T-helper 2 cell treated with Interferon-gamma antibody and Interleukin-4, amounts not matched to agents 5 μg/mL and 100 μg/mL, for 36 hours (primary cell): ENCODE results near the gene ATP13A5.

Experiments
- DNase-seq: peaks from one replicate; pipeline ENCODE4 v3.0.0; 2021; ENCODE audit warnings: low spot score
- H3K27ac Mint-ChIP-seq: one replicate; pipeline ENCODE4 v1.8.0; 2021; ENCODE audit warnings: mild to moderate bottlenecking, mixed read lengths
- H3K27me3 Mint-ChIP-seq: one replicate; pipeline ENCODE4 v1.8.0; 2021; ENCODE audit warnings: low read depth, mixed read lengths
- H3K36me3 Mint-ChIP-seq: one replicate; pipeline ENCODE4 v1.8.0; 2021; ENCODE audit warnings: low read depth, mixed read lengths
- H3K4me1 Mint-ChIP-seq: one replicate; pipeline ENCODE4 v1.8.0; 2021; ENCODE audit warnings: low read depth, mixed read lengths
- H3K4me3 Mint-ChIP-seq: one replicate; pipeline ENCODE4 v1.8.0; 2022; ENCODE audit warnings: mild to moderate bottlenecking, moderate library complexity, mixed read lengths
- H3K9me3 Mint-ChIP-seq: one replicate; pipeline ENCODE4 v1.8.0; 2021; ENCODE audit warnings: mixed read lengths

Gene ATP13A5

GRCh38 chr3:193330555-193331204 lies 47.9 kb downstream of the ATP13A5 start:
- Mint-ChIP-seq H3K27ac (no peak overlapping the region), H3K27me3 (no peaks in the 10 kb centered on the region), H3K4me3 (no peak overlapping the region), H3K4me1 (no peaks in the 10 kb centered on the region), H3K36me3 (no peaks in the 10 kb centered on the region), H3K9me3 (no peaks in the 10 kb centered on the region)
- no peak for DNase-seq

- no peaks in the 10 kb centered on the region for H3K27me3 Mint-ChIP-seq
- no peak for DNase-seq
- no peaks in the 10 kb centered on the region for H3K4me1 Mint-ChIP-seq
Measured at GRCh38 chr3:193317682-193318300, 60.8 kb downstream of the ATP13A5 start.

GRCh38 chr3:193314161-193314560 lies 64.4 kb downstream of the ATP13A5 start:
- Mint-ChIP-seq H3K27ac (no peak overlapping the region), H3K4me1 (no peaks in the 10 kb centered on the region), H3K36me3 (no peaks in the 10 kb centered on the region), H3K27me3 (no peaks in the 10 kb centered on the region), H3K9me3 (no peaks in the 10 kb centered on the region), H3K4me3 (no peak overlapping the region)
- DNase-seq = no peak

More at GRCh38 chr3:193317682-193318300, 60.8 kb downstream of the ATP13A5 start:
- Mint-ChIP-seq H3K27ac (no peak overlapping the region), H3K36me3 (no peaks in the 10 kb centered on the region), H3K4me3 (no peak overlapping the region), H3K9me3 (no peaks in the 10 kb centered on the region)

- no peak for DNase-seq
- Mint-ChIP-seq H3K4me1 (no peaks in the 10 kb centered on the region), H3K4me3 (no peak overlapping the region), H3K27ac (no peak overlapping the region), H3K27me3 (no peaks in the 10 kb centered on the region), H3K9me3 (no peaks in the 10 kb centered on the region), H3K36me3 (no peaks in the 10 kb centered on the region)
Measured at GRCh38 chr3:193313061-193313958, 65.2 kb downstream of the ATP13A5 start.

- Mint-ChIP-seq H3K27ac (no peak overlapping the region), H3K4me3 (no peak overlapping the region), H3K9me3 (no peaks in the 10 kb centered on the region), H3K36me3 (no peaks in the 10 kb centered on the region), H3K4me1 (no peaks in the 10 kb centered on the region), H3K27me3 (peaks cover under 1% of the 10 kb centered on the region)
- no peak for DNase-seq
Measured at GRCh38 chr3:193310914-193311723, 67.4 kb downstream of the ATP13A5 start.

GRCh38 chr3:193305356-193305755 lies 73.2 kb downstream of the ATP13A5 start:
- no peaks in the 10 kb centered on the region for H3K4me1 Mint-ChIP-seq
- peaks cover 2% of the 10 kb centered on the region for H3K27me3 Mint-ChIP-seq
- no peak overlapping the region for H3K4me3 Mint-ChIP-seq
- no peaks in the 10 kb centered on the region for H3K36me3 Mint-ChIP-seq
- no peak for DNase-seq
- no peak overlapping the region for H3K27ac Mint-ChIP-seq
- H3K9me3 Mint-ChIP-seq = no peaks in the 10 kb centered on the region

GRCh38 chr3:193301433-193301832 lies 77.1 kb downstream of the ATP13A5 start:
- no peaks in the 10 kb centered on the region for H3K4me1 Mint-ChIP-seq
- H3K9me3 Mint-ChIP-seq = no peaks in the 10 kb centered on the region
- H3K36me3 Mint-ChIP-seq = no peaks in the 10 kb centered on the region
- no peak overlapping the region for H3K27ac Mint-ChIP-seq
- H3K27me3 Mint-ChIP-seq = peaks cover 2% of the 10 kb centered on the region
- no peak overlapping the region for H3K4me3 Mint-ChIP-seq
- DNase-seq = no peak

- Mint-ChIP-seq H3K9me3 (peaks cover 2% of the 10 kb centered on the region), H3K36me3 (no peaks in the 10 kb centered on the region), H3K4me1 (no peaks in the 10 kb centered on the region), H3K27me3 (no peaks in the 10 kb centered on the region), H3K4me3 (no peak overlapping the region), H3K27ac (no peak overlapping the region)
- no peak for DNase-seq
Measured at GRCh38 chr3:193297421-193297820, 81.1 kb downstream of the ATP13A5 start.

GRCh38 chr3:193295985-193296384 lies 82.6 kb downstream of the ATP13A5 start:
- Mint-ChIP-seq H3K9me3 (peaks cover 7% of the 10 kb centered on the region), H3K27ac (no peak overlapping the region), H3K27me3 (no peaks in the 10 kb centered on the region), H3K36me3 (no peaks in the 10 kb centered on the region), H3K4me1 (no peaks in the 10 kb centered on the region), H3K4me3 (no peak overlapping the region)
- DNase-seq = no peak

- DNase-seq = no peak
- Mint-ChIP-seq H3K4me1 (no peaks in the 10 kb centered on the region), H3K36me3 (no peaks in the 10 kb centered on the region), H3K27me3 (no peaks in the 10 kb centered on the region), H3K4me3 (no peak overlapping the region), H3K9me3 (peaks cover 13% of the 10 kb centered on the region), H3K27ac (no peak overlapping the region)
Measured at GRCh38 chr3:193292386-193292785, 86.2 kb downstream of the ATP13A5 start.

- DNase-seq = no peak
- Mint-ChIP-seq H3K27me3 (no peaks in the 10 kb centered on the region), H3K4me1 (no peaks in the 10 kb centered on the region), H3K4me3 (no peak overlapping the region), H3K27ac (no peak overlapping the region), H3K9me3 (no peaks in the 10 kb centered on the region), H3K36me3 (no peaks in the 10 kb centered on the region)
Measured at GRCh38 chr3:193271101-193271840, 107.3 kb downstream of the ATP13A5 start.

- no peak for DNase-seq
- no peak overlapping the region for H3K27ac Mint-ChIP-seq
- no peaks in the 10 kb centered on the region for H3K36me3 Mint-ChIP-seq
- H3K9me3 Mint-ChIP-seq = no peaks in the 10 kb centered on the region
- H3K4me1 Mint-ChIP-seq = no peaks in the 10 kb centered on the region
- H3K4me3 Mint-ChIP-seq = no peak overlapping the region
- H3K27me3 Mint-ChIP-seq = no peaks in the 10 kb centered on the region
Measured at GRCh38 chr3:193270451-193270850, 108.1 kb downstream of the ATP13A5 start.

GRCh38 chr3:193269343-193270028 lies 109.1 kb downstream of the ATP13A5 start:
- H3K4me1 Mint-ChIP-seq = no peaks in the 10 kb centered on the region
- no peaks in the 10 kb centered on the region for H3K36me3 Mint-ChIP-seq
- no peak overlapping the region for H3K4me3 Mint-ChIP-seq

More at GRCh38 chr3:193269343-193270028, 109.1 kb downstream of the ATP13A5 start:
- H3K9me3 Mint-ChIP-seq = no peaks in the 10 kb centered on the region
- no peaks in the 10 kb centered on the region for H3K27me3 Mint-ChIP-seq
- H3K27ac Mint-ChIP-seq = no peak overlapping the region
- no peak for DNase-seq
